ENCODE results near the gene SF3B1. TPM values are rescaled to one million over a fixed set of nuclear protein-coding genes. Genes with fewer than 3 reads are reported as not detected.
"Not testable (repeated sequence)": the region's sequence is repeated elsewhere in the genome, so short reads cannot be mapped to it uniquely, and the experiment has no call there.

SF3B1 gene
- total RNA-seq, 2 experiments from 2014 or later: 218 to 223 TPM

DNA sequence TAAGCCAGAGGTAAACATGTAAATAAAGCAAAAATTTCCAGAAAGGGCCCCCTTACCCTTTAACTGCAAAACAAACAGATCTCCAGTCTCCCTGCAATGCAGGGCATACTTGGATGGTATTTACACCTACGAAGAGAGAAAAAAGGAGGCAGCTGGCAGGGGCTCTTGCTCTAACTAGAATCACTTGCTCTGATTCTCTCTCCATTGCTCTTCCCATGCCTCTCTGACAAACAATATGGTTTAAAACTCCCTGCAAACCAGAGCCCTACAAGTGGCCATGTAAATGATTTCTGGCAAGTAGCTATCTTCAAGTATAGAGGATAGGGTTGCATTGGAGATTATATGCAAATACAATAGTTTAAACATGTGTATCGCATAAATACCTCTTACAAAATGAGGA lies 35.9 kb downstream of the SF3B1 start:
- POLR2A ChIA-PET: no interaction called here
- CTCF ChIA-PET: no interaction called here

DNA sequence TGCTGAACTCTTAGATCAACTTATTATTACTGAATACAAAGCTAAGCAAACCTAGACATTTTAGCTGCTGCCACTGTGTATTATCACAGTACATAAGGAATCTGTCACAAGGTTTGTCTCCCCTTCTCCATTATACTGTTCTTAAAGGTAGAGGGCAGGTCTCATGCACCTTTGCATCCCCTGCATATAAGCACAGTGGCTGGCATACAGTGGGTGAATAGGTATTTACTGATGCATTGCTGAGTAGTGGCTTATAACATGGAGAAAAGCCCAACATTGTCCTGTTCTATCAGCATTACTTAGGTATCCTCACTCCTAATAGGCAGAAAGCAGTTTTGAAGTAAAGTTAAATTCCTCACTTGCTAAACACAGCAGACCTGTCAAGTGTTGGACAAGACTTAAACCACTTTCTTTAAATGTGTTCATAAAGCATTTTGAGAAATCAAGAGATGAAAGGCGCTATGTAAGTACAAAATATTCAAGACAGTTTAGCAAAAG lies 43.6 kb downstream of the SF3B1 start:
- ChIA-PET CTCF (interaction anchor here (0.5 kb wide), 1 partner anchor 23 kb away, joined by 3 read pairs; no protein-coding TSS in a partner anchor), POLR2A (interaction anchor here (0.5 kb wide), 1 partner anchor 11 kb away, joined by 4 read pairs; no protein-coding TSS in a partner anchor)

DNA sequence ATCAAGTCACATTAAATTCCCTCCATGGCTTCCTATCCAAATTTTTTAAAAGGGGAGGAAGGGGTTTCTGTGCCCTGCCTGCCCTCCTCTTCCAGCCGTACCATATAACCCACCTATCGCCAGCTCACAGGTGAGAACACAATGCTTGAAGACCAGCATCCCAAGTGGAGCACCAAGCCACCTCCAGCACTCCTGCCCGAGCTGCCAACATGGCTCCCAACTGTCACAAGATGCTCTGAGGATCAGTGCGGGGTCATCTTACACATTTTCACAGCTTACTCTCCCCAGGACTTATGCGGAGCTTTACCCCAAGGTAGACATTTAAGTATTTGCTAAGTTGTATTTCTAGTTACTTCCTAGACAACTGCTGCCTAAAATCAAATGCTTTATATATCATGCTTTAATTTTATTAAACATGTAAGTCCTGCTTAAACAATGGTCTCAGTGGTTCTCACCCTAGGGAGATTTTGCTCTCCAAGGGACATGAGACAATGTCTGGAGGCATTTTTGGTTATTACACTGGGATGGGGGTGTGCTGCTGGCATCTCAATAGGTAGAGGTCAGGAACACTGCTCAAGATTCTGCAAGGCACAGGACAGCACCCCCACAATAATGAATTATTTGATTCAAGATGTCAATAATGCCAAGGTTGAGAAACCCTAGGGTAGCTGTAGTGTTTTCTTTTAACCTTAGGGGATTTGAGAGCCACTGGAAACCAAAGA lies 45.8 kb downstream of the SF3B1 start:
- ChIA-PET POLR2A (no interaction called here), CTCF (no interaction called here)

DNA sequence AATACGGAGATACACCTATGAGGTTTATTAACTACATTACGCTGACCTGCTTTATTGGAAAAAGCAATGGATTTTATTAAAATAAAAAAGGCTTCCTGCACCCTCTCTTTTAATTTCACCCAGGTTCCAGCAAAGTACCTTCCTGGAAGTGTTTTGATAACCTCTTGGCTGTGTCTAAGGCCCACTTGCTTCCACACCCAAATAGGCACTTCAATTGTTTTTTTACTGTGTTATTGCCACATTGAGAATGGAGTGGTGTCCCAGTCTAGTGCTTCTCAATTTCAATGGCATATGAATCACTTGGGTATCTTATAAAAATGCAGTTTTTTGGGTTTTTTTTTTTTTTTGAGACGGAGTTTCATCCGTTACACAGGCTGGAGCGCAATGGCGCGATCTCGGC lies 47.6 kb downstream of the SF3B1 start:
- CTCF ChIA-PET: interaction anchor here (0.6 kb wide), 1 partner anchor 30 kb away, joined by 5 read pairs; no protein-coding TSS in a partner anchor
- POLR2A ChIA-PET: no interaction called here

DNA sequence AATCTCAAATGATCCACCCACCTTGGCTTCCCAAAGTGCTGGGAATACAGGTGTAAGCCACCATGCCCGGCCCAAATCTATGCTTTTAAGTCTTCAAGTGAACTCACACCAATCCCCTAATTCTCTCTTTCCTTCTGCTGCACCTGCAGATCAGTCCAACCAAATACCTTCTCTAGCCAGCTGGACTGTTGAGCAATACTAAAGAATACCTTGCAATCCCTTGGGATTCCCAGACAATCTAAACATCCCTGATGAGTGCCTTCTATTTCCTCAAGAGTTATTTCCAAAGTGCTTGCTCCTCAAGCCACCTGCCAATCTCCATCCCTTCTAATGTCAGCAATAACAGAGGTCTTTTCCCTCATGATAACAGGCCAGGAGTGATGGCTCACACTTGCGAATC lies 48.6 kb downstream of the SF3B1 start:
- POLR2A ChIA-PET: no interaction called here
- CTCF ChIA-PET: no interaction called here

DNA sequence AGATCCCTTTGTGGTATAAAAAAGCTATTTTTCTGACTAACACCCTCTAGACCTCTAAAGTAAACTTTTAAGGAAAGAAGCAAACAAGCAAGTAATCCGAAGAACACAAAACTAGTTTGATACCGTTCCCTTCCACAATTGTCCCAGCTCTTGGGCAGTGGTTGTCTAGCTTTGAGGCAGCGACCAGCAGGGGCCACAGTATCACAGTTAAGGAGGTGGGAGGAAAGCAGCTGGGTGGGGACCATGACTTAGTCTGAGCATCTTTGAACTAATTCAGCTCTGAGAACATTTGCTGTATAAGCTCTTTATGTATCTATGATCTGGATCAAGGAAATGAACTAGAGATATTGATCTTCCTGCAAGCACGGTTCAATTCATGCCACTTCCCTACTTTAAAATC lies 51.0 kb downstream of the SF3B1 start:
- CTCF ChIA-PET: interaction anchor here (1.1 kb wide), 1 partner anchor 270 kb away, joined by 5 read pairs; no protein-coding TSS in a partner anchor
- POLR2A ChIA-PET: no interaction called here

DNA sequence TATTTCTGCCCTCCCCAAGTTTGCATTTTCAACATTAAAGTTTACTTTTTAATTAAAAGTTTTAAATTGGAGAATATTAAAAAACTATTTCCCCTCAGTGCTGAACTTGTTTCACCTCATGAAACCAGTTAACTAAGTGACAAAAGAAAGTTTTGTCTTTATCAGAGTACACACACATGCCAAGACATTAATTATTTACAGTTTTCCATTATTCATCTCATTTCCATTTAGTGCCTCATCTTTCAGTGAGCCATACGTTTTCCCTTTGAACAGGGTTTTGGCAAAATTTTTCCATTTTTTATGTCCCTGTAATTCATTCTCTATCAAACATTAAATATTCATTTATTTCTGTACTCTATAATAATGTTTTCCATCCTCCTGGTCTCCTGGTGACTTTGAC lies 53.2 kb downstream of the SF3B1 start:
- ChIA-PET CTCF (no interaction called here), POLR2A (no interaction called here)

DNA sequence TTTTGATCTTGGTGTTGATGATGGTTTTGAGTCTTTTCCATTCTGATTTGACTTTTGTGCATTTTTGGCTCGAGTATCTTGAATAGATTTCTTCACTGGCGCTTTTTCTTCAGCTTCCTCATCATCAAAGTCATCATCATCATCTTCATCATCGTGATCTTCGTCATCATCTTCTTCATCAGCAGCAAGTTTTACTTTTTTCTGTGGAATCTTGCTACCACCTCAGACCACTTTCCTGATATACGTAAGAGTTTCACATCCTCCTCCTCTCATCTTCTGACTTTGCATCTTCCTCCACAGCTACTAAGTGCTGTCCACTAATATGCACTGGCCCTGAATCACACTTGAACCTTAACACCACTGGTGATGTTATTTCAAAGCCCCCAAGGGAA lies 54.9 kb downstream of the SF3B1 start:
- CTCF ChIA-PET: interaction anchor here (0.7 to 1.4 kb wide), 5 partner anchors 9 to 352 kb away, joined by 3 to 7 read pairs (median 4); no protein-coding TSS in a partner anchor
- POLR2A ChIA-PET: interaction anchor here (0.7 kb wide), 1 partner anchor 11 kb away, joined by 4 read pairs; no protein-coding TSS in a partner anchor

DNA sequence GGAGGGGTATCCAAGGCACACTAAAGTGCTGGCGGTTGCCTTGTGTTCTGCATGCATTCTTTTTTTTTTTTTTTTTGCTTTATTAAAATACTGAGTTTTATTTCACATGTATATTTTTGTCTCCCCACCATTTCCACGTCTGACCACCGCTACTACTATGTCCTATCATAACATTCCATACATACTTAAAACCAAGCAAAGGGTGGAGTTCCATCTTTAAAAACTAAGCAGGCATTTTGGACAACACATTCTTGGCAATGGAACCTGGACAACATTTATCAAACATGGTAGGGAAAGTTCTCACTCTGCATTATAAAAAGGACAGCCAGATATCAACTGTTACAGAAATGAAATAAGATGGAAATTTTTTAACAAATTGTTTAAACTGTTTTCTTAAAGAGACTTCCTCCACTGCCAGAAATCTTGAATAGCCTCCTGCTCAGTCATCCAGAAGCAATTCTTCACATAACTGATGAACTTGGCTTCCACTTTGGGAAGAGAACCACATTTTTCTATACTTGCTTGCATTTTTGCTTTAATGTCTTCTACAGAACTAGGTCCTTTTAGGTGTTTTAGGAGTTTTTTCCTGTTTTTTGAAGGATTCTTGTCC lies 55.4 kb downstream of the SF3B1 start:
- CTCF ChIA-PET: interaction anchor here (0.7 to 1.4 kb wide), 4 partner anchors 45 to 266 kb away, joined by 3 to 7 read pairs (median 6); no protein-coding TSS in a partner anchor
- POLR2A ChIA-PET: interaction anchor here (0.7 kb wide), 1 partner anchor 11 kb away, joined by 4 read pairs; no protein-coding TSS in a partner anchor

DNA sequence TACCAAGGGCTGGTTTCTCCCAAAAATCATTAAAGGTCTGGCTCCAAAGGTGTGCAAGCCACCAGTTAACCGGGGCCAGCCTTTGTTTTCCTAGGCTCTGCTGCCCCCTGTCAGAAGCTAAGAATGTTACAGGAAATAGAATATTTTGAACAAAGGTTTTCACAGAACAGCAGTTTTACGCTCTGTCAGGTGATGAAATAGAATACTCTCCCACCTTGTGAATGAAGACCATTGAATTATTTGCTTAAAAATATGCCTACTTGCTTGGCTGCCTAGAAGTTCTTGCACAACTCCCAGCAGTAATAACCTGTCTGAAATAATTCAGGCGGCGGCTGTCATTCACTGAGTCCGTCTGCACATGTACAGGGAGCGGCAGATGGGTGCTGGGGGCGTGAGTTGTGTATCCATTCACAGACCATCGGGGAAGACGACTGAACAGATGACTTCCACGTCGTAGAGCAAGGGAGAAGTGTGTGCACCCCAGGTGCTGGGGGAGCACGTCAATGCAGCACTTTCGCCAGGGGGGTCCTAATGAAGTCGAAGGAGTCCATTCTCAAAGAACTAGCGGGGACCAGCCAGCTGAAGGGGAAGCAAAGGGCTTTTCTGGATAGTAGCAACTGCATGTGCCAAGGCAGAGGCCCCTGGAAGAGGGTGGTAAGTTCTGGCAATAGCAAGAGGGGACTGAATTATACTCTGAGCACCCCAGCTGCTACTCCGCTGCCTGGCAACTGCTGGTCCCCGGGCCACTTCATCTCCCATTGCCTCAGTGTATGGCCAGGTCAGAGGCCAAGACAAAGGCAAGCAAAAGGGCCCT lies 56.1 kb downstream of the SF3B1 start:
- POLR2A ChIA-PET: no interaction called here
- CTCF ChIA-PET: interaction anchor here (0.7 to 1.1 kb wide), 6 partner anchors 9 to 404 kb away, joined by 3 to 6 read pairs (median 3); no protein-coding TSS in a partner anchor

DNA sequence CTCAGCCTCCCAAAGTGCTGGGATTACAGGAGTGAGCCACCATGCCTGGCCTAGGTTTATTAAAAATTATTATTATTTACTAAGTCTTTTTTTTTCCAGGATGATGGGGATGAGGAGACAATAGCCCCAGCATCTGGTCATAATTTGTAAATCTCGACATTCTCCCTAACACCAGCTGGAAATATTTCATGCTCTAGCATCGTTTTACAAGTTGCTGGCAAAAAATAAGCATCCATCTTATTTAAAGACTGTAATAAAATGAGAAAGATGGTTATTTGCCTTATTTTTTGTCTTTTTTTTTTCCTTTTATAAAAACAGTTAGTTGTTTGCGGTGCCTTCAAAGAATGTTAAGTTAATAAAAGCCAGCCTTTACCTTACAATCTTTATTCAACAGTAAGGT lies 56.7 kb downstream of the SF3B1 start:
- POLR2A ChIA-PET: no interaction called here
- CTCF ChIA-PET: interaction anchor here (0.7 to 1.1 kb wide), 6 partner anchors 10 to 404 kb away, joined by 3 to 6 read pairs (median 3); no protein-coding TSS in a partner anchor

DNA sequence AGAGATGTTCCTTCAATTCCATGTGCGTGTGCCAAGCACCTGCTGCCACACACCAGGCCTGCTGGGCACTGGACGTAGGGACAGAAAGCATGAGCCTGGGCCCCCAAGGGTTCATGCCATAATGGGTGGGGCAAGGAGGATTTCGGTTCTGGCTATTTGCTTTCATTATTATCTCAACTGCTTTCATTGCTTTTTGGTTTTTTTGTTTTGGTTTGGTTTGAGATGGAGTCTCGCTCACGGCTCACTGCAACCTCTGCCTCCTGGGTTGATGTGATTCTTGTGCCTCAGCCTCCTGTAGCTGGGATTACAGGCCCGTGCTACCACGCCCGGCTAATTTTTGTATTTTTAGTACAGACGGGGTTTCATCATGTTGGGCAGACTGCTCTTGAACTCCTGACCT lies 57.2 kb downstream of the SF3B1 start:
- ChIA-PET POLR2A (no interaction called here), CTCF (interaction anchor here (0.7 to 1.1 kb wide), 3 partner anchors 66 to 405 kb away, joined by 3 to 4 read pairs (median 3); no protein-coding TSS in a partner anchor)

DNA sequence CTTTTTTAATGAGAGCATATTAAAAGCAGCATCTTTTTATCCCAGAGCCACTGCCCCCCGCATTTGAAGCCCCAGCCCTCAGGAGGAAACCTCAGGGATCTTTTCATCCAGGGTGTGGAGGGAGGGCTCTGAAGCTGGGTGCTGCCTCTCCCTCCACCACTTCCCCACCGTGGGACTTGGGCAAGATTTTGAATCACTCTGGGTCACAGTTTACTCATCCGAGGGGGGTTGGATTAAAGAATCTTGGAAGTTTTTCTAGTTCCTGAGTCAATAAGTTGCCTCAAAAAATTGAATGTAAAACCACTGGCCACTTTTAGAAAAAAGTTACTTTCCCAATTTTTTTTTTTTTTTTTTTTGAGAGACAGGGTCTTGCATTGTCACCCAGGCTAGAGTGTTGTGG lies 62.2 kb downstream of the SF3B1 start:
- ChIA-PET CTCF (interaction anchor here (0.7 to 1.2 kb wide), 3 partner anchors 344 to 449 kb away, joined by 3 to 4 read pairs (median 3); no protein-coding TSS in a partner anchor), POLR2A (interaction anchor here (0.6 kb wide), 1 partner anchor 59 kb away, joined by 4 read pairs; no protein-coding TSS in a partner anchor)

DNA sequence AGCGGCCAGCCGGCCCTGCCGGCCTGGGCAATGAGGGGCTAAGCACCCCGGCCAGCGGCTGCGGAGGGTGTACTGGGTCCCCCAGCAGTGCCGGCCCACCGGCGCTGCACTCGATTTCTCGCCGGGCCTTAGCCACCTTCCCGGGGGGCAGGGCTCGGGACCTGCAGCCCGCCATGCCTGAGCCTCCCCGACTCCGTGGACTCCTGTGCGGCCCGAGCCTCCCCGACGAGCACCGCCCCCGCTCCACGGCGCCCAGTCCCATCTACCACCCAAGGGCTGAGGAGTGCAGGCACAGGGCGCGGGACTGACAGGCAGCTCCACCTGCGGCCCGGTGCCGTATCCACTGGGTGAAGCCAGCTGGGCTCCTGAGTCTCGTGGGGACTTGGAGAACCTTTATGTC lies 64.2 kb downstream of the SF3B1 start:
- POLR2A ChIA-PET: not testable (repeated sequence)
- CTCF ChIA-PET: interaction anchor here (0.5 kb wide), 1 partner anchor 10 kb away, joined by 4 read pairs; no protein-coding TSS in a partner anchor

DNA sequence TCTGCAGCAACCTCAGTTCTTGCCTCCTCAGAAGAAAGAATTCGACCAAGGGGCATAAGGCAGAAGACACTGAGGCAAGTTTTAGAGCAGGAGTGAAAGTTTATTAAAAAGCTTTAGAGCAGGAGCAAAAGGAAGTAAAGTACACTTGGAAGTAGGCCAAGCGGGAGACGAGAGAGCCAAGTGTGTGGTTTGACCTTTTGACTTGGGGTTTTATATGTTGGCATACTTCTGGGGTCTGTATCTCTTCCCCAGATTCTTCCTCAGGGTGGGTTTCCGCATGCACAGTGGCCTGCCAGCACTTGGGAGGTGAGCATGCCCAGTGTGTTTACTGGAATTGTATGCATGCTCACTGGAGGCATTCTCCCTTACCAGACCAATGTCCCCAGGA lies 64.9 kb downstream of the SF3B1 start:
- POLR2A ChIA-PET: interaction anchor here (0.6 kb wide), 1 partner anchor 131 kb away, joined by 7 read pairs; no protein-coding TSS in a partner anchor
- CTCF ChIA-PET: no interaction called here

DNA sequence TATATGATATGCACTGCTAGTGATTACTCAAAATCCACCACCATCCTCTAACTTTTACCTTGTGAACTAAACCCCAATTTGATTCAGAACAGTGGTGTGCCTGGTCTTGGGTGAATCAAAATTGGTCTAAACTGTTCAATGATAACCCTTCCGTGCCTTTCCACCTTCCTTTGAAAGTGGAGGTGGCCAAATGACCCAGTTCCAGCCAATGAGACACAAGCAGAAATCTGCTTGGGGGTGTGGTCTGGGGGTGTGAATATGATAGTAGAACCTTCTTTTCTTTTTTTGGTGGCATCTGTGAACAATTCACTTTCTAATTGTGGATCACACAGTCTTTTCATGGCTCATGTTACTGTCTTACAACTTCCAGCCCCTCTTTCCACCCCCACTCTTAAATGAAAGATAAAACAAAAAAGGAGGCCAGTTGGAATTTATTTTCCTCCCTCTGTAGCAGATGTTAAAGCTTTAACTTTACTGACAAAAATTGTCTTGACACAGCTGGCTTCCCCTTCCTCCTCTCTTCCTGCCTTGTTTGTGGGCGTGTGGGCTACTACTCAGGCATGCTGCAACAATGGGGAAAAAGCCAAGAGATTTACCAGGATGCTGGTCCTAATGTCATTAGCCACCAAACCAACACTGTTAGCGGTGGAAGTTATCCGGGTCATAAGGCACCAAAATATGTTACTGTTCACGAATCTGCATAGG lies 65.4 kb downstream of the SF3B1 start:
- POLR2A ChIA-PET: interaction anchor here (0.6 kb wide), 1 partner anchor 132 kb away, joined by 7 read pairs; no protein-coding TSS in a partner anchor

DNA sequence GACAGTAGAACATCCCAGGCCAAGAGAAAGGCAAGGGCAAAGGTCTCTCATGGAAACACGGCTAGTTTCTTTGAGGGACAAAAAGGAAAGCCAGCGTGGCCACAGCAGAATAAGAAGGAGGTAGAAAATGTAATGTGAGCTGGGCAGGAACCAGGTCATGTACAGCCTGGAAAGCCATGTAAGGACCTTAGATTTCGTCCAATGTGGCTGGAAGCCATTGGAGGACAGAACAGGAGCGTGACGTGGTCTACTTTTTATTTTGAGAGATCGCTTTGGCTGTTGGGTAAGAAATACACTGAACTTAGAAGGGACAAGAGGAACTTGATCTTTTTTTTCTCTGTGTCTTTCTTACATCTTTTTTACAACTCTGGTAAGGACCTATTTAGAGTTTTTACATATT lies 66.4 kb downstream of the SF3B1 start:
- POLR2A ChIA-PET: no interaction called here
- CTCF ChIA-PET: no interaction called here

More for the DNA sequence above, 65.4 kb downstream of the SF3B1 start:
- CTCF ChIA-PET: no interaction called here

DNA sequence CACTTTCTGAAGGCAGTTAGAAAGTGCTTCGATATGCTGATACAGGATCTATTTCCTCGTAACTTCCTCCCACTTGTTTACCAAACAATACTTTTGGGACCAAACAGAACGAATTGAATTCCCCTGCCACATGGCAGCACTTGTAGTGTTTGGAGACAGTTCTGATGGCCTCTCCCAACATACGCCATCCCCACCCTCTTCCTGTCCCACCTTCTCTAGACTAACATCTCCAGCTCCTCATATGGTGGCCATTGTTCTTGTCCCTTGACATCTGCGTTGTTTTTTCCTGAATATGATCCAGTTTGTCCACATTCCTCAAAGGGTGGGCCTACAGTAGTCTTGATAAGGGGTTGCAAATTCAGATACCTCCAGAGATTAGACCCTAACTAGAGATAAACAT lies 70.8 kb downstream of the SF3B1 start:
- ChIA-PET POLR2A (no interaction called here), CTCF (no interaction called here)

DNA sequence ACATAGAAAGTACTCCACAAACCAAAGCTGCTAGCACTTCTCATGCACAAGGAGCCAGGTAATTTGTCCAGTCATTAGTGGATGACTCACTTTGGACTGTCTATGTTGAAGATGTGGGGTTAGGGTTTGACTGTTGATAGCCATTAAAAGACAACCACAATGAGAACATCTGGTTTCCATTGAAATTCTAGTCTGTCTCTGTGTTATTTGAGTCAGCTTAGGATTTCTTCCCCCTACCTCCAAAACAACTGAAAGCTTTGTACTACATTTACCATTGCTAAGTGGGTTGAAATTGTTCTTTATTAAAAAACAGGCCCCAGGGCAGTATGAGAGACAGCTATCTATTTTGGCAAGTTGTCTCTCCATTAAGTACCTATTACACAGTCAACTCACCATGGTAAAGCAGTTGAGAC lies 74.1 kb downstream of the SF3B1 start:
- POLR2A ChIA-PET: no interaction called here
- CTCF ChIA-PET: interaction anchor here (1.0 kb wide), 1 partner anchor 173 kb away, joined by 3 read pairs; no protein-coding TSS in a partner anchor
